WERI-Rb-1 (cell line): ENCODE measurements around the gene TAF1.
"Not testable (repeated sequence)": the region's sequence is repeated elsewhere in the genome, so short reads cannot be mapped to it uniquely, and the experiment has no call there.

Experiments used
- DNase-seq: peaks from one replicate; pipeline ENCODE4 v3.0.0-alpha.2; 2020
- H3K27ac ChIP-seq: fragments of 250-450 bp; sonication (Bioruptor Pico); 2 replicates; pipeline ENCODE4 v1.5.1; 2020; ENCODE audit warnings: mild to moderate bottlenecking, moderate library complexity
- H3K27me3 ChIP-seq: fragments of 250-450 bp; sonication (Bioruptor Pico); 2 replicates; pipeline ENCODE4 v1.5.1; 2021; ENCODE audit warnings: mild to moderate bottlenecking, low read depth, moderate library complexity; ENCODE audit not compliant: insufficient read depth, severe bottlenecking
- H3K36me3 ChIP-seq: fragments of 250-450 bp; sonication (Bioruptor Pico); 2 replicates; pipeline ENCODE4 v1.5.1; 2020; ENCODE audit warnings: mild to moderate bottlenecking, moderate library complexity
- H3K4me3 ChIP-seq: 2 replicates; pipeline ENCODE4 v1.5.1; 2011; ENCODE audit warnings: low read depth, mild to moderate bottlenecking, control low read depth, low read length
- H3K9me3 ChIP-seq: fragments of 250-450 bp; sonication (Bioruptor Pico); 2 replicates; pipeline ENCODE4 v1.5.1; 2021; ENCODE audit warnings: mild to moderate bottlenecking, moderate library complexity; ENCODE audit not compliant: severe bottlenecking
- TF ChIP-seq, protein P1 (sequence below): IDR thresholded peaks from 2 replicates; pipeline ENCODE4 v1.5.1; 2011; ENCODE audit warnings: low read depth, mild to moderate bottlenecking, control low read depth, inconsistent platforms, low read length

The TAF1 gene, protein sequence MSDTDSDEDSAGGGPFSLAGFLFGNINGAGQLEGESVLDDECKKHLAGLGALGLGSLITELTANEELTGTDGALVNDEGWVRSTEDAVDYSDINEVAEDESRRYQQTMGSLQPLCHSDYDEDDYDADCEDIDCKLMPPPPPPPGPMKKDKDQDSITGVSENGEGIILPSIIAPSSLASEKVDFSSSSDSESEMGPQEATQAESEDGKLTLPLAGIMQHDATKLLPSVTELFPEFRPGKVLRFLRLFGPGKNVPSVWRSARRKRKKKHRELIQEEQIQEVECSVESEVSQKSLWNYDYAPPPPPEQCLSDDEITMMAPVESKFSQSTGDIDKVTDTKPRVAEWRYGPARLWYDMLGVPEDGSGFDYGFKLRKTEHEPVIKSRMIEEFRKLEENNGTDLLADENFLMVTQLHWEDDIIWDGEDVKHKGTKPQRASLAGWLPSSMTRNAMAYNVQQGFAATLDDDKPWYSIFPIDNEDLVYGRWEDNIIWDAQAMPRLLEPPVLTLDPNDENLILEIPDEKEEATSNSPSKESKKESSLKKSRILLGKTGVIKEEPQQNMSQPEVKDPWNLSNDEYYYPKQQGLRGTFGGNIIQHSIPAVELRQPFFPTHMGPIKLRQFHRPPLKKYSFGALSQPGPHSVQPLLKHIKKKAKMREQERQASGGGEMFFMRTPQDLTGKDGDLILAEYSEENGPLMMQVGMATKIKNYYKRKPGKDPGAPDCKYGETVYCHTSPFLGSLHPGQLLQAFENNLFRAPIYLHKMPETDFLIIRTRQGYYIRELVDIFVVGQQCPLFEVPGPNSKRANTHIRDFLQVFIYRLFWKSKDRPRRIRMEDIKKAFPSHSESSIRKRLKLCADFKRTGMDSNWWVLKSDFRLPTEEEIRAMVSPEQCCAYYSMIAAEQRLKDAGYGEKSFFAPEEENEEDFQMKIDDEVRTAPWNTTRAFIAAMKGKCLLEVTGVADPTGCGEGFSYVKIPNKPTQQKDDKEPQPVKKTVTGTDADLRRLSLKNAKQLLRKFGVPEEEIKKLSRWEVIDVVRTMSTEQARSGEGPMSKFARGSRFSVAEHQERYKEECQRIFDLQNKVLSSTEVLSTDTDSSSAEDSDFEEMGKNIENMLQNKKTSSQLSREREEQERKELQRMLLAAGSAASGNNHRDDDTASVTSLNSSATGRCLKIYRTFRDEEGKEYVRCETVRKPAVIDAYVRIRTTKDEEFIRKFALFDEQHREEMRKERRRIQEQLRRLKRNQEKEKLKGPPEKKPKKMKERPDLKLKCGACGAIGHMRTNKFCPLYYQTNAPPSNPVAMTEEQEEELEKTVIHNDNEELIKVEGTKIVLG (N-terminal part only)

DNA sequence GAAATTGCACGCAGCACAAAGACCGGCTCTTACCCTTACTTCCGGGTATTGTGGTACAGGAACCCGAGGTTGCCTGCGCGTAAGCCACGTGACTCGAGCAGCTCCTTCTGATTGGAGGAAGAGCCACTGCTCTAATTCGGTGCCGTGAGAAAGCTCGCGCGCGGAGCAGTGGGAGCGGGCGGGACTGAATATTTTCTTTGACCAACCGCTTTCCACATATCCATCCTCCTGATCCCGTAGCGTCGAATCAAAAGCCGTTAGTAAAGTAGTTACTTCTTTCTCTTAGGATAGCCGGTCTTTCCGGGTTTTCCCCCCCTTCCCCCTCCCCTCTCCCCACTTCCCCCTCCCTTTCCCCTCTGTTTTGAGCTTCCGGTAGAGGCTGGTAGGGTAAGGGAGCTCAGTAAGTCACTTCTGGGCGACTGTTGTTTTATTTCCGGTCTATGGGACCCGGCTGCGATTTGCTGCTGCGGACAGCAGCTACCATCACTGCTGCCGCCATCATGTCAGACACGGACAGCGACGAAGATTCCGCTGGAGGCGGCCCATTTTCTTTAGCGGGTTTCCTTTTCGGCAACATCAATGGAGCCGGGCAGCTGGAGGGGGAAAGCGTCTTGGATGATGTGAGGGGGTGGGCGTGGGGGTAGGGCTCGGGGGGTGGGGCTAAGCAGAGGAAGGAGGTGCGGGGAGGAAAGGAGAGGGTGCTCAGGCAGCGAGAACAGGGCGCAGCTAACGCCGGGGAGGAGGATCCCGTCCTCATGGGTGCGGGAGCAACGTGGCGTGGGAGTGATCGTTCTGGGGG lies at the start of gene TAF1:
Gene TAF1 (plus strand): TSS at position 483 of the 799 bp plus-strand sequence. CDS start 18 bp downstream, at position 501.
- peak; percentile 91 for DNase-seq
- Histone ChIP-seq H3K4me3 (peak within 1 kb of the TSS; percentile 85), H3K27me3 (peaks cover 15% of the 10 kb centered on the region), H3K9me3 (no peaks in the 10 kb centered on the region), H3K36me3 (peaks cover 12% of the 10 kb centered on the region; the same call in 1 of the 2 replicates), H3K27ac (peak within 1 kb of the TSS; percentile 86)
- TF ChIP-seq, protein P1, sequence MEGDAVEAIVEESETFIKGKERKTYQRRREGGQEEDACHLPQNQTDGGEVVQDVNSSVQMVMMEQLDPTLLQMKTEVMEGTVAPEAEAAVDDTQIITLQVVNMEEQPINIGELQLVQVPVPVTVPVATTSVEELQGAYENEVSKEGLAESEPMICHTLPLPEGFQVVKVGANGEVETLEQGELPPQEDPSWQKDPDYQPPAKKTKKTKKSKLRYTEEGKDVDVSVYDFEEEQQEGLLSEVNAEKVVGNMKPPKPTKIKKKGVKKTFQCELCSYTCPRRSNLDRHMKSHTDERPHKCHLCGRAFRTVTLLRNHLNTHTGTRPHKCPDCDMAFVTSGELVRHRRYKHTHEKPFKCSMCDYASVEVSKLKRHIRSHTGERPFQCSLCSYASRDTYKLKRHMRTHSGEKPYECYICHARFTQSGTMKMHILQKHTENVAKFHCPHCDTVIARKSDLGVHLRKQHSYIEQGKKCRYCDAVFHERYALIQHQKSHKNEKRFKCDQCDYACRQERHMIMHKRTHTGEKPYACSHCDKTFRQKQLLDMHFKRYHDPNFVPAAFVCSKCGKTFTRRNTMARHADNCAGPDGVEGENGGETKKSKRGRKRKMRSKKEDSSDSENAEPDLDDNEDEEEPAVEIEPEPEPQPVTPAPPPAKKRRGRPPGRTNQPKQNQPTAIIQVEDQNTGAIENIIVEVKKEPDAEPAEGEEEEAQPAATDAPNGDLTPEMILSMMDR: no peak

DNA sequence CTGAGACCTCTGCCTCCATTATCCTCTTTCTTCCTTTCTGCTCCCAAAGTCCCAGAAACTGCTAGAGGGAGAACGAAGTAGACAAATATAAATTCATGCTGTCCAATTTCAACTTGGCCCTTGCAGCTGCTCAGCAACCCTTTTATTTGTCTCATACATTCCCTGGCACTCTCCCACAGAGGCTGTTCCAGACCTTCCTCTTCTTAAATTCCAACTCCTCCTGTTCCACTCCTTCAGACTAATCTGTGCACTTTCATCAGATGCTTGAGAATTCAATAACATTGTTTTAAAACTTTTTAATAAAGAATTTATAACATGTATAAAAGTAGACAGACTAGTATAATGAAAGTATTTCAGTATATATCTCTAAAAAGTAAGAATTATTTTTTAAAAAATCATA lies 49.2 kb upstream of the TAF1 start:
- H3K27ac ChIP-seq, H3K4me3 ChIP-seq, H3K27me3 ChIP-seq, DNase-seq, H3K9me3 ChIP-seq, H3K36me3 ChIP-seq: not testable (repeated sequence)

DNA sequence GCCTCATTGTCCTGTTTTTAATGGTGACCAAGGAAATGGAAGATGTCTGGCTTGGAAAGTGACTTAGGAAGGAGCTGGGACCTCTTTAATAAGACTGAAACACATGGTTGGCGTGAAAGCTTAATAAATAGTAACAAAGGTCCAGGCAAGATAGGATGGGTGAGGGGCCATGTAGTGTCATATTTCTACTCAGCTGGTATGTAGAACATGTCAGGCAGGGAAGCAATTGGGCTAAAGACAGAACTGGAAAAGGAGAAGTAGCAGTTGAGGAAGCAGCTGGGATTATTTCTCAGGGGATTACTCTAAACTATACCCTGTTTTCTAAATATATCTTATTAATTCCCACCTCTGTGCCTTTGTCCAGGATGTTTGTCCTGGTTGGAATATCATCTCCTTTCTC lies 46.0 kb upstream of the TAF1 start:
- Histone ChIP-seq H3K27me3 (peaks cover 3% of the 10 kb centered on the region), H3K4me3 (no peak overlapping the region), H3K27ac (no peak overlapping the region), H3K36me3 (no peaks in the 10 kb centered on the region; the same call in none of the 2 replicates), H3K9me3 (no peaks in the 10 kb centered on the region)
- DNase-seq: no peak
- TF ChIP-seq, protein P1: no peak

DNA sequence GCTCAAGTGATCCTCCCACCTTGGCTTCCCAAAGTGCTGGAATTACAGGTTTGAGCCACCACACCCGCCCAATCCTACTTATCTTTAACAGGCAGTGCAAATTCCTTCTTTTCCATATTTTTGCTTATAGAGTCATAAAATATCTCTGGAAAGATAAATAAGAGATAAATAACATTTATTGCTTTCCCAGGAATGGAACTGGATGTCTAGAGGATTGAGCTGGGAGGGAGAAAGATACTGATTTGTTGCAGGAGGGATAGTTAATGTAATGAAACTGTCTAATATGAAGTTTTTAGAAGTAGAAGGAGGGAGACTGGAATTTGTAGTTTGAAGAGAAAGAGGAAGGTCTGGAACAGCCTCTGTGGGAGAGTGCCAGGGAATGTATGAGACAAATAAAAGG lies 44.4 kb upstream of the TAF1 start:
- DNase-seq: no peak
- peaks cover 3% of the 10 kb centered on the region for H3K9me3 ChIP-seq
- no peaks in the 10 kb centered on the region for H3K27me3 ChIP-seq
- no peak overlapping the region for H3K4me3 ChIP-seq
- H3K27ac ChIP-seq: no peak overlapping the region
- TF ChIP-seq, protein P1: no peak
- H3K36me3 ChIP-seq: no peaks in the 10 kb centered on the region; the same call in 1 of the 2 replicates

DNA sequence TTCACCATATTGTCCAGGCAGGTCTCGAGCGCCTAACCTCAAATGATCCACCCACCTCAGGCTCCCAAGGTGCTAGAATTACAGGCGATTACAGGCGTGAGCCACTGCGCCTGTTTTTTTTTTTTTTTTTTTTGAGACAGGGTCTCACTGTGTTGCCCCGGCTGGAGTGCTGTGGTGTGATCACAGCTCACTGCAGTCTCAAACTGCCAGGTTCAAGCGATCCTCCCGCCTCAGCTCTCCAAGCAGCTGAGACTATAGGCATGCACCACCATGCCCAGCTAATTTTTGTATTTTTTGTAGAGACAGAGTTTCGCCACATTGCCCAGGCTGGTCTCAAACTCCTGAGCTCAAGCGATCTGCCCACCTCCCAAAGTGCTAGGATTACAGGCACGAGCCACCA lies 41.7 kb upstream of the TAF1 start:
- H3K4me3 ChIP-seq, H3K27ac ChIP-seq, H3K36me3 ChIP-seq, H3K27me3 ChIP-seq, H3K9me3 ChIP-seq, DNase-seq: not testable (repeated sequence)

DNA sequence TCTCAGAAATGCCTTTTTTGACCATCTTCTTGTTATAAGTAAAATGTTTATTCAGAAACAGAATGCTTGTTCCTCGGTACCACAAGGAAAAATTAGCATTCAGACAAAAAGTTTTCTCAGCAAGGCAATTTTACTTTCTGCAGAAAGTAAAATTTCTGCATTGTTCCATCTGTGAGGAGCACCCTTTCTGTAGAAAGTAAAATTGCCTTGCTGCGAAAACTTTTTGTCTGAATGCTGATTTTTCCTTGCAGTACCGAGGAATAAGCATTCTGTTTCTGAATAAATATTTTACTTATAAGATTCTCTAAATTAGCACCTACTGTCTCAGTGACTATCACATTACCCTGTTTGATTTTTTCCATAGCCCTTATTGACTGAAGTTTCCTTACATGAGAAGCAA lies 39.8 kb upstream of the TAF1 start:
- no peak for DNase-seq
- no peak overlapping the region for H3K27ac ChIP-seq
- H3K36me3 ChIP-seq: no peaks in the 10 kb centered on the region; the same call in 1 of the 2 replicates
- TF ChIP-seq, protein P1: no peak
- peaks cover 3% of the 10 kb centered on the region for H3K9me3 ChIP-seq
- no peak overlapping the region for H3K4me3 ChIP-seq
- no peaks in the 10 kb centered on the region for H3K27me3 ChIP-seq

DNA sequence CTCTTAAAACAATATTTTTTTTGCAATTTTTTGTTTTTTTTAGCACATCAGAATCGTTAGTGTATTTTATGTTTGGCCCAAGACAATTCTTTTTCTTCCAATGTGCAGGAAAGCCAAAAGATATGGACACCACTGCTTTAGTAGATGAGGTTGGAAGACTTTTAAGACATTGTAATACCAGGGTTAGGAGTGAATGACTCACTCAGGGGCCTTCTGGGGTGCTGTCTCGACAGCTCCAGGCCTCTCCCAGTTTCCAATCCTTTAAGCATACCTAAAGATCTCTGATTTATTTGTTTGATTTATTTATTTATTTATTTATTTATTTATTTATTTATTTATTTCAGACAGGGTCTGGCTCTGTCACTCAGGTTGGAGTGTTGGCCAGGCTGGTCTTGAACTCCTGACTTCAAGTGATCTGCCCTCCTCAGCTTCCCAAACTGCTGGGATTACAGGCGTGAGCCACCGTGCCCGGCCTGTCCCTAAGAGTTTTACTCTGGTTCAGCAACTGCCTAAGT lies 16.9 kb upstream of the TAF1 start:
- not testable (repeated sequence) for H3K9me3 ChIP-seq, H3K27ac ChIP-seq, DNase-seq, H3K27me3 ChIP-seq, H3K4me3 ChIP-seq, H3K36me3 ChIP-seq

DNA sequence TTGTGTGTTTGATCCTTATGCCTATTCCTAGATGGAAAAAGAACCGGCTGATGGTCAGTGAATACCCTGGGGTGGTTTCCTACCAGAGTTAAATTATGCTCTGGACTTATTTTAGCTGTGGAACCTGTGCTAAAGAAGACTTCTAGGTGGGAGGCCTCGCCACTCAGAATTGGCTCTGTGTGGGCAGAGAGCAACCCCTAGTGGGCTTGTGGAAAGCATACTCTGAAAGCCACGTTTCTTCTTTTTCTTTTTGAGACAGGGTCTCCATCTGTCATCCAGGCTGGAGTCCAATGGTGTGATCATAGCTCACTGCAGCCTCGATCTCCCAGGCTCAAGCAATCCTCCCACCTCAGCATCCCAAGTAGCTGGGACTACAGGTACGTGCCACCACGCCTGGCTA lies 16.3 kb upstream of the TAF1 start:
- not testable (repeated sequence) for H3K4me3 ChIP-seq, H3K27ac ChIP-seq, H3K9me3 ChIP-seq, H3K27me3 ChIP-seq, DNase-seq, H3K36me3 ChIP-seq
